Testis (tissue), 3 donors: ENCODE data around the gene CSF1R. TPM values are rescaled to one million over a fixed set of nuclear protein-coding genes. Genes with fewer than 3 reads are reported as not detected.

Experiments used
- DNase-seq: peaks from one replicate; pipeline ENCODE4 v3.0.0-alpha.2; 2019
- H3K27ac ChIP-seq, 2 donors: fragments of 200-600 bp; sonication (generic); one replicate each; pipeline ENCODE4 v1.5.1; 2019
- H3K27me3 ChIP-seq: fragments of 200-600 bp; sonication (generic); one replicate; pipeline ENCODE4 v1.5.1; 2019
- H3K36me3 ChIP-seq: fragments of 200-600 bp; sonication (generic); one replicate; pipeline ENCODE4 v1.5.1; 2017; ENCODE audit warnings: low read depth; ENCODE audit errors: missing control alignments
- H3K4me1 ChIP-seq: fragments of 200-600 bp; sonication (generic); one replicate; pipeline ENCODE4 v1.5.1; 2019
- H3K4me3 ChIP-seq, 2 donors: fragments of 200-600 bp; sonication (generic); one replicate each; pipeline ENCODE4 v1.5.1; 2017 to 2019
- H3K9me3 ChIP-seq: fragments of 200-600 bp; sonication (generic); one replicate; pipeline ENCODE4 v1.5.1; 2017
- CTCF ChIP-seq, 3 experiments: fragments of 450-650 bp in 2 of 3; fragments of 200-600 bp in 1 of 3; sonication (generic) in 1 of 3; IDR thresholded peaks; one replicate each; pipeline ENCODE4 v1.5.1; 2016 to 2019; ENCODE audit warnings: antibody characterized with exemption in 3 of 3, mild to moderate bottlenecking in 2 of 3, moderate library complexity in 1 of 3
- POLR2A ChIP-seq: fragments of 450-650 bp; IDR thresholded peaks from one replicate; pipeline ENCODE4 v1.6.1; 2017; ENCODE audit warnings: antibody characterized with exemption, mild to moderate bottlenecking, moderate library complexity
- WGBS, 2 donors: methylation state at CpG; one replicate each; pipeline ENCODE4 v1.1.5; 2018; 5-methylcytosine and 5-hydroxymethylcytosine counted together
- intact Hi-C: fragments of 100-400 bp; cut with DNase I; formaldehyde crosslinking; loops from one replicate; pipeline ENCODE4 v1.15.1; 2023; ENCODE audit warnings: low total_unique reads
- polyA plus RNA-seq: library from polyadenylated mRNA; stranded (reverse); fragments of 350-450 nt; fragmentation: Illumina TruSeq; extraction: RNeasy Lipid Tissue Mini Kit (QIAGEN cat#74804); gene quantifications from one replicate; pipeline ENCODE4 v1.2.3, GENCODE V29; 2014; ENCODE audit warnings: low read depth, low replicate concordance; ENCODE audit not compliant: insufficient read depth
- total RNA-seq, 2 donors: library from RNA; depleted of rRNA; stranded (reverse); fragments of >200 nt; gene quantifications; one replicate each; pipeline ENCODE4 v1.2.3, GENCODE V29; 2016

Gene CSF1R
- total and polyA plus RNA-seq, 3 donors from 2014 or later, result 4.3 to 25.4 (median 15.7) TPM

- peaks cover 22% of the 10 kb centered on the region for H3K4me1 ChIP-seq
- 66 to 78% methylated on average over 8 of the region's 8 CpGs for WGBS, 2 donors
- peak overlapping the region in 1 of 2 donors; percentile 23 for H3K27ac ChIP-seq
- TF ChIP-seq CTCF (IDR thresholded peaks at IDR 0.05), result no peak
- no peak for TF ChIP-seq POLR2A
- H3K27me3 ChIP-seq, result no peaks in the 10 kb centered on the region
- H3K9me3 ChIP-seq, result no peaks in the 10 kb centered on the region
- intact Hi-C loops, result no loop called here
- no peak overlapping the region for H3K4me3 ChIP-seq
- no peaks in the 10 kb centered on the region for H3K36me3 ChIP-seq
- no peak for DNase-seq
These were observed 24.8 kb upstream of the CSF1R start for GRCh38 chr5:150111122-150111521.

- H3K36me3 ChIP-seq, result no peaks in the 10 kb centered on the region
- no peak for DNase-seq
- 66 to 75% methylated on average over 4 of the region's 4 CpGs for WGBS, 2 donors
These were observed 23.6 kb upstream of the CSF1R start for GRCh38 chr5:150109921-150110320.

GRCh38 chr5:150108711-150109514 is 22.6 kb upstream of the CSF1R start:
- peak; percentile 6 for DNase-seq

More at GRCh38 chr5:150109921-150110320, 23.6 kb upstream of the CSF1R start:
- Histone ChIP-seq H3K4me1 (peaks cover 22% of the 10 kb centered on the region), H3K4me3 (no peak overlapping the region), H3K27ac (no peak overlapping the region), H3K27me3 (no peaks in the 10 kb centered on the region), H3K9me3 (no peaks in the 10 kb centered on the region)
- TF ChIP-seq POLR2A (no peak), CTCF (IDR thresholded peaks at IDR 0.05) (no peak)
- intact Hi-C loops, result no loop called here

GRCh38 chr5:150107909-150108447 is 21.6 kb upstream of the CSF1R start:
- Histone ChIP-seq H3K27ac (no peak overlapping the region), H3K4me3 (no peak overlapping the region), H3K9me3 (no peaks in the 10 kb centered on the region), H3K27me3 (no peaks in the 10 kb centered on the region), H3K4me1 (peaks cover 16% of the 10 kb centered on the region), H3K36me3 (no peaks in the 10 kb centered on the region)
- WGBS, 2 donors, result 48 to 53% methylated on average over 4 of the region's 4 CpGs
- DNase-seq, result no peak
- TF ChIP-seq CTCF (IDR thresholded peaks at IDR 0.05) (no peak), POLR2A (no peak)
- intact Hi-C loops, result no loop called here

More at GRCh38 chr5:150108711-150109514, 22.6 kb upstream of the CSF1R start:
- Histone ChIP-seq H3K4me1 (peaks cover 22% of the 10 kb centered on the region), H3K4me3 (no peak overlapping the region), H3K27ac (peak overlapping the region in 1 of 2 donors; percentile 10), H3K36me3 (no peaks in the 10 kb centered on the region), H3K27me3 (no peaks in the 10 kb centered on the region), H3K9me3 (no peaks in the 10 kb centered on the region)
- intact Hi-C loops, result no loop called here
- no peak for TF ChIP-seq POLR2A
- whole genome bisulfite sequencing, 2 donors, result 80 to 83% methylated on average over 1 to 11 of the region's 11 CpGs

GRCh38 chr5:150106674-150107426 is 20.5 kb upstream of the CSF1R start:
- no peaks in the 10 kb centered on the region for H3K9me3 ChIP-seq
- intact Hi-C loops, result no loop called here
- WGBS, 2 donors, result 67 to 81% methylated on average over 4 of the region's 4 CpGs
- DNase-seq, result peak; percentile 5
- no peaks in the 10 kb centered on the region for H3K27me3 ChIP-seq
- H3K4me3 ChIP-seq, result no peak overlapping the region
- H3K36me3 ChIP-seq, result no peaks in the 10 kb centered on the region
- TF ChIP-seq CTCF (IDR thresholded peaks at IDR 0.05), result no peak
- no peak for TF ChIP-seq POLR2A
- H3K27ac ChIP-seq, result no peak overlapping the region
- H3K4me1 ChIP-seq, result peaks cover 8% of the 10 kb centered on the region
